Activated naive CD4-positive, alpha-beta T cell (primary cell): Measurements from ENCODE around the gene SH3RF3.

Experiments
- DNase-seq, 4 experiments: peaks; one replicate each; lab custom pipeline; 2025; lab: John Stamatoyannopoulos, UW

SH3RF3 gene

DNA sequence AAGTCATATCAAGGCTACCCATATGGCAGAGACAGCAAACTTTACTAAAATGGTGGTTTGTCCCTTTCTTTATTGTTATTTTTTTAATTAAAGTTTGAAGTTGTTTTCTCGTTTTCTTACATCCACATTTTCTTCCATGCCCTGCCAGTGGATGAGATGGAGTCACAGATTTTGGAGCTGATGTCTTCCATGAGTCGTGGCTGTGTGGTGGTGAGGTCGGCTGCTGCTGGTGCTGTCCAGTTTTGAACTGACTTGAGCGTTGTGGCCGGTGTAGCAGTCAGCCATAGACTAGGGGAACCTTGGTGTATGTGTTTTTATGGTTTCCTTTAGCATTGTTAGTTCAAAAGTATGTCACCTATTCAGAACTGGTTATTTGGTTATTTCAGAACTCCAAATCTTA lies 182.8 kb downstream of the SH3RF3 start:
- no peak for DNase-seq

DNA sequence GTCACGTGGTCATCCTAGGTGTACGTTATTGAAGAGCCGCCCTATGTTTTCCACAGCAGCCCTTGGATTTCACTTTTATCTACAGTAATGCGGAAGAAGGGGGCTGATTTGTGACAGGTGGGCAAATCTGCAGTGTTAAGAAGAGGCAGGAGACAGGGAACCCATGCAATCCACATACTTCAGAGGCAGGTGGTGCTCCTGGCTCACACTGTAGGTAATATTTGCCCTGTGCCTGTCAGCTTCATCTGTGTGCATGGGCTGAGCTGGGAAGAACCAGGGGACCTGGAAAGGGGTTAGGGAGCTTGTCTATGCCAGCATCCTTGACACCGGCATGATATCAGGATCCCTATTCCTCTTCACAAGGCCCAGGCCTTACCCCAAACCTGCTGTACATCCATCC lies 183.9 kb downstream of the SH3RF3 start:
- DNase-seq: no peak

DNA sequence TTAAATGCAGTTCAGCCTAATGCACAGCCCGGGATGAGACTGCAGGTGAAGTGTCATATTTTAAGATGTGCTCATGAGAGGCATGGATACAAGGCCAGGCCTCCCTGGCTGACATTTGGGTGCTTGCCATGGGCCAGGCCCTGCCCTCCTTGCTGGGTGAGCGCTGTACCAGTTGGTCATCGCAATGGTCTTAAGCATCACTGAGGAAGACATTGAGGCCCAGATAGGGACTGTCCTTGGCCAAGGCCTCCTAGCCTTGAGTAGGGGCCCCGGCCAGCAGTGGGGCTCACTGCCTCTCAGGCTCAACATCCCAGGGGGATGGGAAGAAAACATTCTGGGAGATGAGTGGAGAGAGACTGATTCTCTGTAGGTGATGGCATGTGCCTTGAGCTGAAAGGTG lies 184.3 kb downstream of the SH3RF3 start:
- DNase-seq: no peak

DNA sequence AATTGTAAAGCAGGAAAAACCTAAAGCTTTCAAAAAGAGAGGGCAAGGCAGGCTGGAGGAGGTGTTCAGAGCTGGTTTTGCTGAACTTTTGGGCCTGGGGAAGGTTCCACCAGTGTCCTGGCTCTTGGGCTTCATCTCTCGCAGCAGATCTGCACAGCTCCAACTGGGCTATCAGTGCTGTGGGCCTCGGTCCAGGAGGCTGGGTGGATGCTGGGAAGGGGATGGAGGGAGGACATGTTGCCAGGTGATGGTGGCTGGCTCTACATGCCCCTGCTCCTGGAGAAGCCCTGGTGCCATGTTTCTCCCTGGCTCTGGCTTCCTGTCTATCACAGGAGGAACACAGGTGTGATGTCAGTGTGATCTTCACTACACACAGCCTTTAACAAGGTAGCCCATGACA lies 187.1 kb downstream of the SH3RF3 start:
- DNase-seq: no peak

DNA sequence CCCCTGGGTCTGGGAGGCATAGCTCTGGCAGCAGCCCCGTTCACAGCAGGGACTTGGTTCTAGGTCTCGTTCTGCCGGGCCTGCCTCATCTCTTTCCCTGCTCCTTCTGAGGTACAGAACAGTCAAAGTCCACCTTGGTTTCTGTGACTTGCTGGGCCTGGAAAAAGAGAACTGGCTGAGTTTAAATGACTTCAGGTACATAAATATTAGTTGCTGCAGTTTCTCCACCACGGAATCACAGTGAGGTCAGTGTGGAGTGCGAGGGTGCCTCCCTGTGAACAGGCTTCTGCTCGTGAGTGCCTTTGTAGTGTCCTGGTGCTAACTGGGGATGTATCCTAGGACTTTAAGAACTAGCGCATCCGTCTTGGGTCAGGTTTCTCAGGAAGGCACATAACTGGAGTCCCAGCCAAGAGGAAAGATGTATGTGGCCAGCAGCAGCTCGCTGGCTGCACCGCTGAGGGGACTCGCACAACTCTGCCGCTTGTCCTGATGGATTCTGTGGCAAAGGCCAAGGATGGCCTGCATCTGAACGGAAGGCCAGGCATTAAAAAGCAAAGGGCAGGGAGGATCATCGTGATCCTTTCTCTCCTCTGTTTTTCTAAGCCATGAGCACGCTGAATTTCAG lies 188.6 kb downstream of the SH3RF3 start:
- no peak for DNase-seq

DNA sequence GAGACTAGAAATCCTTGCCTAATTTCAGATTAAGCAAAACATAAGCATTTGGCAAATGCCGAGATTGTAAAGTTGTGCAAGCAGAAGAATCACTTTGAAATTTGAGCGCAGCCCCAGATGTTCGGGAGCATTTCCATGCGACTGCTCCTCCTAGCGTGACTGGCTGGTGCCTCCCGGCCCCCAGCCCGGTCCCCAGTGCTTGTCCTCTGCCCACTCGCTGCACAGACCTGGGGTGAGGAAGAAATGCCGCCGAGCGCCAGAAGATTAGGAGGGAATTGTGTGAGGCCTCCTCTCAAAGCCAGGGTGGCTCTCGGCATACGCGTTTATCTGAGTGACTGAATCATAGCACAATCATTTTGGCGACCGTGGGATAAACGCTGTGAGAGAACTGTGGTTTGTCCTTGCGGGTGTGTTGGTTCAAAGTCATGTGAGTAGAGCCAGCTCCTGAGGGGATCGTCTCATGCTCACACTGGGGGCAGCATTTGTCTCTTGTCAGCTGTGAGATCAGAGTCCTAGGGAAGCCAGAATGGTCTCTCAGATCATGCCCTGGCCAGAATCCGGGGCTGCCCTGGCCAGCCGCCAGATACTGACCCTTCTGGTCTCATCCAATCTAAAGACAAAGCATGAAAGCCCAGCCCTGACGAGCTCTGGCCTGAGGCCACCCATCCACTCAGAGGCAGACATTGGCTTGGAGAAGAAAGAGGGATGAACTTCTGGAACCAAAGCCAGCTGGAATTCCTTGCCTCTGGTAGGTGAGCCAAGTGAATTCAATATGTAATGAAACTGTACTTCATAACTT lies 189.3 kb downstream of the SH3RF3 start:
- no peak for DNase-seq

DNA sequence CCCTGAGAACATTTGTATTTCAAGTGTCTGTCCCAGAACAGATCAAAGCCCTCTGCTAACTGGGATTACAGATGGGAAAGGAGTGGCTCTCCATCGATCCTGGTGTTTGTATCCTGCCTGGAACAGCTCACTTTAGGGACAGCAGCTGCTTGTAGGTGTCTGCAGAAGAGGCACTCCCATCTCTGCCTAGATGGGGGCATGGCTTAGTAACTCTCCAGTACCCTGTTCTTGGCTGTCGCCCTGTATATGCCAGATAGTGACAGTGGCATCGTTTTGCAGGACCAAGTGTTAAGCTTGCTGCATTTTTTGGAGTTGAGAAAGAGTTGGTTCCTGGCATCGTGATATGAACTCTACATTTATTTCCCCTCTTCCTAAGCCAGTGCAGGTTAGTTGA lies 189.9 kb downstream of the SH3RF3 start:
- DNase-seq: no peak

DNA sequence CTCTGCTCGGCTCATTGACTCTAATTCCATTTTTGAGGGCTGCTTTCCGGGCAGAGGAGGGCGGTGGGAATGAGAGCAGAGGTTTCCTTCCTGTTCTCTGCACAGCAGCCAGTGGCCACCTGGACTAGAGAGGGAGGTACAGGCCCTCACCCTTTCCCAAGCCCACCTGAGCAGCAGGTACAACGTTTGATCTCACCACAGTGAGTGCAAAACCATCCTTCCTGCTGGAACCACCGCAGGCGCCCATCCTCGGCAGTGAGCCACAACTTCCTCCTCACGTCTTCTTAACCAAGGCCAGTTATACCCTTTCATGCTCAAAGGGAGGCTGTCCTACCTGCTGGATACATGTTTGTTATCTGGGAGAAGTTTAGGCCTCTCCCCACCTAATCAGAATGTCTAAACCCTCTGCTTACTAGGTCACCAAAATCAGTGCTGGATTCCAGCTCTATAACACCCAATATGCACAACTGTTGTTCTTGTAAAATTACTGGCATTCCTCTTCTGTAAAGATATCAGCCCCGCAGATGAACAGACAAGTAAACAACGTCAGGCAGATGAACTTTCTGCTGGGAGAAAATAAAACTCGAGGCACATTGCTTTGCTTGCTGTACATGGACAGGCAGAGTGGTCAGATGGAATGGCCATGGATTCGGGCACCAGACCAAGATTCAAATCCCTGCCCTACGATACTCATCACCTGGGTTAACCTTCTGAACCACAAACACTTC lies 191.4 kb downstream of the SH3RF3 start:
- DNase-seq: no peak

DNA sequence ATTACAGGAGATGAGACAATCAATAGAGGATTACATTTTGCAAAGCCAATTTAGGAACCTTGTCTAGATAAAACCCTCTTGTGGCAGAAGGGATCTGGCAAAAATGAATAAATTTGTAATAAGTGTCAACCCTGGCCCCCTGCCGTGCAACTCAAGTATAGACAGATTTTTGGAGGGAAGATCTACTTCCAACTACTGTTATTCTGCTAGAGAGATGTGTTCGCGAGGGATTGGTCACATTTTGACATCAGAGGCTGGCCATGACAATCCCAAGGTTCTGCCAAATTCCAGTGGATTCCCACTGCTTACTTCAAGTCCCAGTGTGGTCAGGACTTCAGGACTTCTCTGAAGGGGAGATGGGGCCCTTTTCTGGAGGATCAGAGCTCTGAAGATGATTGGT lies 192.6 kb downstream of the SH3RF3 start:
- no peak for DNase-seq

DNA sequence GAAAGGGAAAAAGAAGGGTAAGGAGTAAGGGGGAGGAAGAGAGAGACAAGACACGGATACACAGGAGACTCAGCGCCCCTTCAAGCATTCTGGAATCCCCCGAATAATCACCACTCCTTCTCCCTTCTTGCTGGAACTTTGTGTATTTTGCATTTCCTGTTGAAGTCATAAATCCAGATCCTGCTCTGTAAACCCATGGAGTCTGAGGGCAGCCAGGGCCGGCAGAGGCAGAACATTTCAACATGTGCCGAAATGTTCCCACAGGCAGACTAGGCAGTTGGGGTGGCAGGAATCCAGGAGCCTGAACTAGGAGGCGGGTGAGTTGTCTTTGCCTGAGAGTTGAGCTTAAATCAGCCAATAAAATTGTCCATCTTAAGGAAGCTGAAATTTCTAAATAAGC lies 193.1 kb downstream of the SH3RF3 start:
- no peak for DNase-seq

DNA sequence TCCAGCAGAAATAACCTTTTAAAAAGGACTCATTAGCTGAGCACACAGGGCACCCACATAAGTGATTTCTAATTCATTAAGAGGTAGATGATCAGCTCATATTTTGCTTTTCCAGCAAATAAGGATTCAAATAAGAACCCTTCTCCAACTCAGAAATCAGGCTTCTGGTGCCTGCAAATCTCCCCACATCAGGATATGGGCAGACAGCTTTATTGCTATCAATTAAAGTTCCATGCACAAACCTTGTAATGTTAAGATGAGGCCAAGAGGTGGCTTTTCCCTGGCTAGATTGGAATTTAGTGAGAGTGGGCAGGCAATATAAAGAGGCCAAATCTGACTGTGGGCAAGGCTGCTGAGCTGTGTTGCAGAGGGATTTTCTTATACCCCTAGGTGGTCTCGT lies 193.6 kb downstream of the SH3RF3 start:
- DNase-seq: no peak

DNA sequence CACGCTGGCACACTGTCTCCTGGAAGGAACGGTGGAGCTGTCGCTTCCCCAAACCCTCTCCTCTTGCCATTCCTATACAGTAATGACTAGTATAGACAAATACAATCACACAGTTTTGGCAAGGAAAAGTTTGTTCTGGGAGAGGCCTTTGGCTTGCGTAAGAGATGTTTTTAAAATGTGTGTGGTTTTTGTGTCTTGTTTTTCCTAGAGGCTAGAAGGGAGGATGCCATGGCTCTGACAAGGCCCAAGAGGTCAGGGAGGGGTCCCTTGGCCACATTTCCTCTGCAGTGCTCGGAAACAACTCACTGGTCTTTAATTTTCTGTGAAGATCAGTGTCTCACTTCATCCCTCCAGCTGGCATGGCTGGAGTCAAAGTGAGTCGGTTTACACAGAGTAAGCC lies 195.9 kb downstream of the SH3RF3 start:
- DNase-seq: no peak

DNA sequence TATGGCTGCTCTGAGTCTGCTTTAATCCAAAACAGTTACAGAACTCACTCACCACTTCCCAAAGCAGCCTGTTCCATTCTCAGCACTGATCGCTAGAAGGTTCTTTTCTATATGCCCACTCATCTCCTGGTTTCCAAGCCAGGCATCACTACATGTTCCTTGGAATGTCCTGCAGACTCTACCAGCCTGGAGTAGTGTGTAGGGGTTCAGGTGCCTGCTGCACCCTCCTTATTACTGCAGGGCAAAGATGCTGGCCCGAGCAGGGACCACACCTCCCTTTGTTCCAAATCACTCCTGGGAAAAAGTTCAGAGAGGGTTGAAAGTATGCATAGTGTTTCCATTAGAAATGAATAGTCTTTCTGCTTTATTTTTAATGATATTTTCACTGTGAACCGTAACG lies 196.6 kb downstream of the SH3RF3 start:
- DNase-seq: no peak

DNA sequence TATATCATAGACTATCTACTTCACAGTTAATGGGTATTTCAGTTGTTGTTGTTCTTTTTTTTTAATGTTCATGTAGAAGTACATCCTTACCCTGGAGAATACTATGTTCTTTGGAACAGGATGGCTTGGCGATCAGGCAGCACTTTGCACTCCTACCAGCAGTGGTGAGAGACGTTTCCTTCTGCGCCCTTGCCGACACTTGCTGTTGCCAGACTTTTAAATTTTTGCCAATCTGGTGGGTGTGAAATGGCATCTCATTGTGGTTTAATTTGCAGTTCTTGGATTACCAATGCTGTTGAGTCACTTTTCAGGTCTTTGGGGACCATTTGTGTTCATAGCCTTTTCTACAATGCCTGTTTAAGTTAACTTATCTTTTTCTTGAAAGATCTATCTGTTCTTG lies 197.3 kb downstream of the SH3RF3 start:
- no peak for DNase-seq

DNA sequence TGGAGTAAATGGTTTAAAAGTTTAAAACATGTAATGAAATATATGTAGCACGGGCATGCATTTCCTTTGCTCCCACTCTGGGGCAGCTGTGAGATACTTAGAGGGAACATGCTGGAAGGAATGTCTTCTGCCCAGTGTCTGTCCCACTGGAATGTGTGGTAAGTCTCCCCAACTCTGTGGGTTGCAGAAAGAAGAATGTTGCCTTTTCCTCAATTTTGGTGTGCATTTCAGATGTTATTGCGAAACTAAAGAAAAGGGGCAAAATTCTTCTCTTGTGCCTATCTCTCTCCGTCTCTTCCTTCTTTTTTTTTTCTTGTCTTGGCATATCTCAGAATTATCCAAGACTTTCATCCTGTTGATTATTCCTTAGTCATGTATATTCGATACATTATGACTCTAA lies 201.1 kb downstream of the SH3RF3 start:
- no peak for DNase-seq

DNA sequence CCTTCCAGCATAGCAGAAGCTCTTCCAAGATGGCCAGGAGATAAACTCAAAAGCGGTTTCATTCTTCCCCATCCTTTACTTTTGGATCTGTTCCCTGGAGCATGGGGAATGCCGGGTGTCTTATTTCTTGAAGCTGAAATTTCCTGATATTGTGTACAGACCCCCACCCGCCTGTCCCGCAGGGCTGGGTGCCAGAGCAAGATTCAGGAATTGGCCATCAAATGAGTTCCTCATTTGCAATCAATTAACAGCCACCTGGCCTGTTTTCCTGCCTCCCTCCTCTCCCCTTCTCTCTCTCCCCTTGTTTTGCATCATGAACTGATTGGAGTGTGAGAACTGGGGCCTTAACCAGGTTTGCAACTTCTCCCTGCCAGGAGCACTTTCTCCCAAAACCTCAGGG lies 202.1 kb downstream of the SH3RF3 start:
- DNase-seq: no peak

DNA sequence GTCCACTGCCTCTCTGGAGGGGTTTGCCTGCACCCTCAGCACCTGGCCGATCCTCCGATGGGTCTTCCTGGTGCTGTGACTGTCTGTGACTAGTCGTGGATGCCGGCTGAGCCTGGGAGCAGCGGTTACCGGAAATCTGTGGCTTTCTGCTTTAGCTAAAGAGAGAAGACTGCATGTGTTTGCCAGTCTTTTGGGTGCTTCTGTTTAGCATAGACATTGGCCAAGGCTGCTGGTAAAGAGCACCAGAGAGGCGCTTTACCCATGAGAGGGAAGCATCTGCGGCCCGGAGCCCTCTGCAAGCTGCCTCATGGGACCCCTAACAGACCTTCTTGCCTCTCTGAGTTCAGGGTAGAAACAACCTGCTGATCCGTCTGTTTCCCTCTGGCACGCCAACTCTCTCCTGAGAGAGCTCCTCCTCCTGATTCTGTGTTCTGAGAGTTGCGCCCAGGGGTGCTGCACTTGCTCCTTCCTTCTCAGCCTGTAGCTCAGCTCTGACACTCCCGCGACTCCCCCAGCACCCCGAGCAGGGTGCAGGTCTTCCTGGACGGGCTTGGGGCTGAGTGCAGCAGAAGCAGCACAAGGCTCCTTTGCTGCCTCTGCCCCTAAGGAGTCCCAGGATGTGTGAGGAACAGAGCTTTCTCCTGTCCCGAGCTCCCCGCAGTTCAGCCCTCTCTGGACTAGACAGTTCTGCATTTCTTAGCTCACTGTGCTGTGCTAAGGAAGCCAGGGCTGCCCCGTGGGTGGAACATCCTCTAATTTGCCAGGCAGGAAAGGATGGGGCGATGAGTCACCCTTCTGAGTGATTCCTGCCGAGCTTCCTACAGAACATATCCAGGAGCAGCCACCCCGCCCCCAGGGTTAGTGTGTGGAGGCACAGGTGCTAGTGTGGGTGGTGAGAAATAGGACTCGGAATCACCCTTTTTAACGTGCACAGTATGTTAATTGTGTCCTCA lies 203.2 kb downstream of the SH3RF3 start:
- DNase-seq: no peak

DNA sequence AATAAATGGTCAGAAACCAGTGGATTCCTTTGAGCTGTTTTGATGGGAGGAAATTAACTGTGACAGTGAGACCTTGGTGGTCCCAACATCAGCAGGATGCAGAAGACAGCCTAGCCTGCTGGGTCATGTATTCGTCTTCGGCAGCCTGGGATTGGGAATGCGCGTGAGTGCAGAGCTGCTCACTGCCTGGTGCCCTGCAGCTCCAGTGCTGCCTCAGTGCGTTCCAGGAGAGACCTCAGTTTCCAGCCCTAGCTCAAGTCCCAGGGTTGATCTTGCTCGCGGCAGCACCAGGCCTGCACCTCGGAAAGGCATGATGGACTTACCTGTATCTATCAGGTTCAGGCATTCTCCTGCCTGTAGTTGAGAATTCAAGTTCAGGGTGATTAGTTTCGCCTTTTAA lies 203.9 kb downstream of the SH3RF3 start:
- no peak for DNase-seq

DNA sequence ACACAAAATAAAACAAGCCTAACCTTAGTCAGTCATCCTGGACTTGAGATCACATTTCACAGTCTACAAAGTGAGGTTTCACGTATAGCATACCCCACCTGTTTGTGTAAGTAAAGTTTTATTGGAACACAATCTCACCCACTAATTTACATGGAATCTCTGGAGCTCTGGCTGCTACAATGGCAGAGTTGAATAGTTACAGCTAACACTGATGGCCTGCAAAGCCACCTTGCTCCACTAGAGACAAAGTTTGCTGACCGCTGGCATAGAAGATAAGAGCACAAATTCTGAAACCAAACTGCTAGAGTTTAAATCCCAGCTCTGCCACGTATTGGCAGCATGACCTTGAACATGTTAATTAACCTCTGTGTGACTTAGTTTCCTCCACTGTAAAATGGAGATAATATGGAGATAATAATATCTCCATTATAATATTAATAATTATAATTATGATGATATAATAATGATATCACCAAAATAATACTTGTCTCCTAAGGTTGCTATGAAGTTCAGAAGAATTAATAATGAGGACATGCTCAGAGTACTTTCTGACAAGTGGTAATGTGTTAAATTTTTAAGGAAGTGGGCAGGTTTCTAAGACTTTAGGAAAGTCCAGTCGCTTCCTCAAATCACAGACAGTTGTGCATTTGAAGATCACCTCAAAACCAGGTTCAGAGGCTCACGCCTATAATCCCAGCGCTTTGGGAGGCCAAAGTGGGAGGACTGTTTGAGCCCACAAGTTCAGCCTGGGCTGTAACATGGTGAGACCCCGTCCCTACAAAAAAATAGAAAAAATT lies 204.6 kb downstream of the SH3RF3 start:
- DNase-seq: no peak

DNA sequence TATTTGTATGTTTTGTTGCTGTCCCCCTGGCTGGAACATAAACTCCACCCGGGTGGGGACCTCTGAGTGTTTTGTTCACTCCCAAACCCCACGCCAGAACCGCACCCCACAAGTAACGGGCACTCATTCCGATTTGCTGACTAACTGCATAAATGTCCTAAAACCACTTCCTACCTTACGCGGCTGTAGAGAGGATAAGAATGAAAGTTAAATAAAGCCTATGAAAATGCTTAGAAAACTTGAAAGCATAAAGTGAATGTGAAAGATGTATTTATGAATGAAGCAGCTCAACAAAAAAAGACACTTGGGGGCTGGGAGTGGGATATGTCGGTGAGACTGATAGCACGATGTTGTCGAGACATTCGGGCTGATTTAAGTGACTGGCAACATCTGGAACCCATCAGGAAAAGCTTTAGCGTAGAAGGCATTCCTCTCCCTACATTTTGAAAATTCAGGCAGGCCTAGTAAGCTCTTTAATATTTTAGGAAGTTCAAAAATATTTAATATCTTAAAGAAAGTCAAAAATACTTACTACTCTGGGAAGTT lies 206.7 kb downstream of the SH3RF3 start:
- DNase-seq: no peak

DNA sequence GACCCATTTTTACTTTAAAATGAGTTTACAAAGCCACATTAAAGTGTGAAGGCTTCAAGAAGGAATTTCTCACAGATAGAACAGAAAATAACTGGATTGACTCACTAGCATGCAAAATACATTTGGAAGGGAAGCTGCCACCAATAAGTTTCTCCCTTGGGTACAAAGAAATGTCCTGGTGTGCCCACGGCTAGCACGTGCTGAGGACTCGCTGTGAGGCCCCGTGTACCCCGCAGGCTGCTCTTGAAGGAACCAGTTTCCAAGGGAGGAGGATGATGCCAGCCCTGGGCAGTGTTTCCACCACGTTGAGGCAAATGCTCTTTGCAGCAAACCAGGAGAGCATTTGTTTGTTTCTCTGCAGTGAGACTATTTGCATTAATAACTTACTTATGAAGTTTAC lies 207.3 kb downstream of the SH3RF3 start:
- DNase-seq: no peak
